Activated CD4-positive, CD25-positive, alpha-beta regulatory T cell treated with anti-CD3 and anti-CD28 coated beads, Interleukin-2, amount 50 U/mL, for 72 hours (primary cell): ENCODE measurements around the gene CD300C.

ENCODE experiments used
- DNase-seq: peaks from one replicate; pipeline ENCODE4 v3.0.0; 2021

The CD300C gene

GRCh38 chr17:74503949-74504348 is 42.0 kb downstream of the CD300C start:
- peak; percentile 6 for DNase-seq

DNA sequence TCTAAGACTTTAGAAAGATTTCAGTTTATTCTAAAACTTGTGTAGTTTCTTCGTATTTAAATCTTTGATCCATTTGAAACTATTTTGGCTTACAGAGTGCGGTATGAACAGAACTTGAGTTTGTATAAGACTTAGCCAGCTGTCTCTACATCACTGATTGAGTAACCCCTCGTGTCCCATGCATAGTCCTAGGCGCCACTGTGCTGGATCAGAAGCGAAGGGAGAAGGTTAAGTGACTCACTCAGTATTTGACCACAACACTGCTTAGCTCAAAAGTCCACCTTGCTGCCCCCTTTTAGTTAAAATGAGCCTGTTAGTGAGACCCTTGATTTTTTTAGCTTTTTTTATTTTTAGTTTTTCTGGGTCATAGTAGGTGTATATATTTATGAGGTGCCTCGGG is 43.1 kb downstream of the CD300C start:
- no peak for DNase-seq

DNA sequence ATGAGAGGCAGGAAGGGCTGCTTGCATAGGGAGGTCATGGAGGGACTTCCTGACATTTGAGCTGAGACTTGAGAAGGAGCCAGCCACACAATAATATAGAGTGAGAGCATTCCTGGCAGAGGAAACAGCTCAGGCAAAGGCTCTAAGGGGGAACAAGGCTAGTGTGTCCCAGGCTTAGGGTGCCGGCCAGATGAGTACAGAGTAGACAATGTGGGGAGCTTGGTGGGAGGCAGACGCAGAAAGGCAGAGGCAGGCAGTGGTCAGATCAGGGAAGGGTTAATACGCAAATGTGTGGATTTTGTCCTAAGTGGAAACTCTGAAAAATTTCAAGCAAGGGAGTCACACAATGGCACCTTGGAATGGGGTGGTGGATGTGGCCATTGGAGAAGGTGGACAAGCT is 45.9 kb downstream of the CD300C start:
- DNase-seq = peak; percentile 4

DNA sequence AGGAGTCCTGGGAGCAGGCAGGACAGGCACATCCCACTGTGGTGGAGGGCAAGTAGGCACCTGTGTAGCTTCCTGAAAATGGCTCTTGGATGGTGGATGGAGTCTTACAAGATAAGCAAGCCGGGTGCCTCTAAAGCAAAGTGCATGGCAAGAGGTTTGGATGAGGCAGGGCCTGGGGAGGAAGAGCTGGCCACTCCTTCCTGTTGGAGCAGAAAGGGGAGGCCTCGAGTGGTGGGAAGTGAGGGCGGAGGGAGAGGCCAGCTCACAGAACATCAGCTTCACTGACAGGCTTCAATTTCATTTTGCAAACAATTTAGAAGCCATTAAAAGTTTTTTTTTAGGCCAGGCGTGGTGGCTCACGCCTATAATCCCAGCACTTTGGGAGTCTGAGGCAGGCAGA is 48.4 kb downstream of the CD300C start:
- peak; percentile 2 for DNase-seq

DNA sequence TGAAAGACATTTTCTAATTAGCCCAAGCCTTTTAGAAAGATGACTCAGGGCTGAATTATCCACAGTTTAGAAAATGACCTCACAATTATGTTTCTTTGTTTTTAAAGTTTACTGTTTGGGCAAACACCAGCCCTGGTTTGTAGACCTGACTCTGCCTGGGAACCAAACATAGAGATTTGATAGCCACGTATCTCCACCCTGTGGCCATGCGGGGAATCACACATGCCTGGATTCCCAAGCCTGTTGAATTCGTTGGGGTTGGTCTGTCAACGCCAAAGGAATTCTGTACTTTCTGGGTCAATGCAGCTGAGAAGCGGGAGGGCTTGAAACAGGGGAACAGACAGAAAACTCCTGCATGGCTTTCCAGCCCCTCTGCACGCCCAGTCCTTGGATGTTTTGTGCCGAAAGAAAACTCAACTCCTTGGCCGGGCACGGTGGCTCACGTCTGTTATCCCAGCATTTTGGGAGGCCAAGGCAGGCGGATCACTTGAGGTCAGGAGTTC is 52.5 kb downstream of the CD300C start:
- DNase-seq = peak; percentile 55

GRCh38 chr17:74491626-74492025 is 54.3 kb downstream of the CD300C start:
- DNase-seq = peak; percentile 12
